HEK293T (cell line): ENCODE data around the gene KRTAP2-4.
"Not testable (repeated sequence)": the region's sequence is repeated elsewhere in the genome, so short reads cannot be mapped to it uniquely, and the experiment has no call there.

Source experiments
- CTCF ChIA-PET: fragments of 350-600 bp; formaldehyde crosslinking; extraction: SDS; loops from one replicate; lab custom pipeline; 2021; ENCODE audit warnings: antibody characterized with exemption, inconsistent platforms; lab: Yijun Ruan, JAX
- POLR2A ChIA-PET: fragments of 350-600 bp; formaldehyde crosslinking; extraction: SDS; loops from one replicate; lab custom pipeline; 2020; ENCODE audit warnings: antibody characterized with exemption, inconsistent platforms; lab: Yijun Ruan, JAX
- DNase-seq: peaks from one replicate; pipeline ENCODE4 v3.0.0; 2012; ENCODE audit warnings: mixed read lengths; ENCODE audit errors: extremely low spot score
- ARNT ChIP-seq: fragments of 450-650 bp; IDR thresholded peaks from 2 replicates; pipeline ENCODE4 v1.6.1; 2017; ENCODE audit warnings: mild to moderate bottlenecking
- BHLHE40 ChIP-seq: fragments of 450-650 bp; IDR thresholded peaks from 2 replicates; pipeline ENCODE4 v1.6.1; 2016; ENCODE audit warnings: mild to moderate bottlenecking, moderate library complexity, borderline replicate concordance
- CTBP1 ChIP-seq: fragments of 450-650 bp; IDR thresholded peaks from 2 replicates; pipeline ENCODE4 v1.6.1; 2016; ENCODE audit warnings: borderline replicate concordance
- ELF4 ChIP-seq: fragments of 450-650 bp; IDR thresholded peaks from 2 replicates; pipeline ENCODE4 v1.6.1; 2017; ENCODE audit warnings: antibody characterized with exemption
- FOXA1 ChIP-seq: fragments of 450-650 bp; IDR thresholded peaks from 2 replicates; pipeline ENCODE4 v1.6.1; 2016; ENCODE audit warnings: mild to moderate bottlenecking
- FOXK2 ChIP-seq: fragments of 450-650 bp; IDR thresholded peaks from 2 replicates; pipeline ENCODE4 v1.6.1; 2016; ENCODE audit warnings: mild to moderate bottlenecking
- FOXM1 ChIP-seq: fragments of 450-650 bp; IDR thresholded peaks from 2 replicates; pipeline ENCODE4 v1.6.1; 2017; ENCODE audit warnings: mild to moderate bottlenecking, borderline replicate concordance
- HDGF ChIP-seq: fragments of 450-650 bp; IDR thresholded peaks from 2 replicates; pipeline ENCODE4 v1.6.1; 2017; ENCODE audit warnings: antibody characterized with exemption, borderline replicate concordance
- L3MBTL2 ChIP-seq: fragments of 450-650 bp; conservative IDR thresholded peaks from 2 replicates; pipeline ENCODE4 v1.6.1; 2016; ENCODE audit warnings: mild to moderate bottlenecking
- LEF1 ChIP-seq: fragments of 450-650 bp; IDR thresholded peaks from 2 replicates; pipeline ENCODE4 v1.6.1; 2017; ENCODE audit warnings: mild to moderate bottlenecking, borderline replicate concordance
- NFRKB ChIP-seq: fragments of 450-650 bp; IDR thresholded peaks from 2 replicates; pipeline ENCODE4 v1.6.1; 2016; ENCODE audit warnings: mild to moderate bottlenecking, moderate library complexity
- SP1 ChIP-seq: fragments of 450-650 bp; IDR thresholded peaks from 2 replicates; pipeline ENCODE4 v1.6.1; 2017
- SUZ12 ChIP-seq: fragments of 450-650 bp; IDR thresholded peaks from 2 replicates; pipeline ENCODE4 v1.6.1; 2016; ENCODE audit warnings: mild to moderate bottlenecking
- TARDBP ChIP-seq: fragments of 450-650 bp; IDR thresholded peaks from 2 replicates; pipeline ENCODE4 v1.6.1; 2016
- ZNF384 ChIP-seq: fragments of 450-650 bp; IDR thresholded peaks from 2 replicates; pipeline ENCODE4 v1.6.1; 2016
- TF ChIP-seq, protein P1 (sequence below): fragments of 450-650 bp; IDR thresholded peaks from 2 replicates; pipeline ENCODE4 v1.6.1; 2016

The KRTAP2-4 gene

DNA sequence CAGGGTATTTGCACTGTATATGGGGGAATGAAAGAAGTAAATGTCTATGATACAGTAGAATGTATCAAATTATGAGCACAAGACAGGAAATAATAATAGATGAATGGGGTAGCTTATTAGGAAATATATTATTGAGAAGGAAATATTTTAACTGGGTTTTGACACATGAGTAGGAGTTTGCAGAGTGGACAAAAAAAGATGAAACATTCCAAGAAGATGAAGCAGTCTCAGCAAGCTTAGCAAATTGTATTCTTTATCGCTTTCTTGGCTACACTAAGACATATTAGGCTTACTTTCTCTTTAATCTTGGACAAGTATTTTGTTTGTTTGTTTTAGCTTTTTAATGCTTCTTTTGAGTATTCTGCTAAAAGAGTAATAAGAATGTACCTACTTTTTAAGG is 38.2 kb upstream of the KRTAP2-4 start:
- DNase-seq = no peak
- POLR2A ChIA-PET = no interaction called here
- TF ChIP-seq LEF1 (no peak), ZNF384 (no peak), FOXK2 (no peak), FOXA1 (no peak), NFRKB (no peak), SP1 (no peak), BHLHE40 (no peak), HDGF (no peak), CTBP1 (no peak), ELF4 (no peak), ARNT (no peak), SUZ12 (no peak), FOXM1 (no peak), TARDBP (no peak), L3MBTL2 (no peak)
- TF ChIP-seq, protein P1, sequence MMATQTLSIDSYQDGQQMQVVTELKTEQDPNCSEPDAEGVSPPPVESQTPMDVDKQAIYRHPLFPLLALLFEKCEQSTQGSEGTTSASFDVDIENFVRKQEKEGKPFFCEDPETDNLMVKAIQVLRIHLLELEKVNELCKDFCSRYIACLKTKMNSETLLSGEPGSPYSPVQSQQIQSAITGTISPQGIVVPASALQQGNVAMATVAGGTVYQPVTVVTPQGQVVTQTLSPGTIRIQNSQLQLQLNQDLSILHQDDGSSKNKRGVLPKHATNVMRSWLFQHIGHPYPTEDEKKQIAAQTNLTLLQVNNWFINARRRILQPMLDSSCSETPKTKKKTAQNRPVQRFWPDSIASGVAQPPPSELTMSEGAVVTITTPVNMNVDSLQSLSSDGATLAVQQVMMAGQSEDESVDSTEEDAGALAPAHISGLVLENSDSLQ = no peak
- CTCF ChIA-PET = interaction anchor here (0.6 kb wide), 1 partner anchor 219 kb away, joined by 3 read pairs; the partner anchor contains the start of gene KRT20

DNA sequence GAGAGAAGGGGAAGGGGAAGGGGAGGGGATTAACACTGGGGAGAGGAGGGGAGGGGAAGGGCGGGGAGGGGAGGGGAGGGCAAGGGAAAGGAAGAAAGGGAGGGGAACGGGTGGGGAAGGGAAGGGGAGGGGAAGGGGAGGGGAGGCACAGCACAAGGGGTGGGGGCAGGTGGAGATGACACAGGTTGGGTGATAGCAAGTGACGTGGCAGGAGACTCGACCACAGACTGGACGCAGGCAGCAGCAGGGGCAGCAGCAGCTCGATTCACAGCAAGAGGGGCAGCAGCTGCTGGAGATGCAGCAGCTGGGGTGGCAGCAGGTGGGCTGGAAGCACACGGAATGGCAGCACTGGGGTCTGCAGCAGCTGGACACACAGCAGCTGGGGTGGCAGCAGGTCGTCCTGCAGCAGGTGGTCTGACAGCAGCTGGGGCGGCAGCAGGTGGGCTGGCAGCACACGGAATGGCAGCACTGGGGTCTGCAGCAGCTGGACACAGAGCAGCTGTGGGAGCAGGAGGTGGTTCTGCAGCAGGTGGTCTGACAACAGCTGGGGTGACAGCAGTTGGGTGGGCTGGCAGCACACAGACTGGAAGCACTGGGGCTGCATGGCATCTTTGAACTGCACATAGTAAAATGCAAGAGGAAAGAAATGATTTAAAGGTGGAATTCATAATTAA is 36.0 kb upstream of the KRTAP2-4 start, which contains the start of gene KRTAP4-16:
TSS of gene KRTAP4-16 (minus strand) at position 624 of the 674 bp plus-strand sequence. CDS start at position 624, 0 bp downstream.
- TF ChIP-seq TARDBP (no peak), ZNF384 (no peak)
- POLR2A ChIA-PET = no interaction called here
- CTCF ChIA-PET = no interaction called here
- no peak for DNase-seq

GRCh38 chr17:41099682-41100480 is 34.2 kb upstream of the KRTAP2-4 start:
- DNase-seq, CTCF ChIA-PET, POLR2A ChIA-PET: not testable (repeated sequence)

DNA sequence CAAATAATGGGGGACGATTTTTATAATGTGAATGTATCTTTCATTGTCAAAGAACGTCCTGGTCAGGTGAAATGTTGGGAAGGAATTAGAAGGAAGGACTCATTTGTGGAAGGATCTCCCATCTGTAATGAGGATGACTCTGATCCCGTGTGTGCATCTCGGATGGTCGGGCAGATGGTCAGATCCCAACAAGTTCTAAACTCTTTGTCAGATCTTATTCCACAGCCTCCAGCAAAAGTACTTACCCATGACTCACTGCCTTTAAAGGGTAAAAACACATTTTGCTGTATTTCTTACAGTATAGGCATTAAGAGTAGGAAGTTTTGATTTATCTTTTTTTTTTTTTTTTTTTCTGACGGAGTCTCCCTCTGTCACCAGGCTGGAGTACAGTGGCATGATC is 32.8 kb upstream of the KRTAP2-4 start:
- TF ChIP-seq CTBP1 = no peak
- TF ChIP-seq BHLHE40 = no peak
- TF ChIP-seq FOXA1 = no peak
- no peak for TF ChIP-seq ELF4
- no peak for TF ChIP-seq HDGF
- ChIA-PET CTCF (no interaction called here), POLR2A (no interaction called here)
- no peak for DNase-seq

DNA sequence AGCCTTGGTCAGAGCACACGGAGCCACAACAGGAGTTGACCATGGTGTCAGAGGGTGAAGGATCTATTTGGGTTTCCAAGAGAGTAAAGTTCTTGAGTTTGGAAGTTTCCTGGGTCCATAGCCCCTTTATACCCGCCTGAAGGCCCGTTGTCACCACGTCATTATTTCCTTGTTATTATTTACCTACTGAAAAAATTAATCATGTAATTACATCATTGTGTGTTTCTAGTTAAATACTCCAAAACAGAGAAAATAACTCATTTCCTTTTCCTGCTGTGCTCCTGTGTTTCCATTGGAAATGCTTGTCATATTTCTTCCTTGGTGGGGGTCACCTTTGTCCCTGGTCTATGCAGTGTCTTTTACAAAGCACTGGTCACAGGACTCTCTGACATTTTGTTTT is 32.4 kb upstream of the KRTAP2-4 start, which contains the start of gene KRTAP4-8:
TSS of gene KRTAP4-8 (minus strand) at position 101 of the 400 bp plus-strand sequence. CDS start at position 43, 58 bp downstream.
- no peak for DNase-seq
- no peak for TF ChIP-seq FOXM1
- TF ChIP-seq L3MBTL2 = no peak
- no peak for TF ChIP-seq FOXK2
- TF ChIP-seq SUZ12 = no peak
- TF ChIP-seq HDGF = no peak
- TF ChIP-seq ARNT = no peak
- TF ChIP-seq, protein P1 = no peak
- no peak for TF ChIP-seq NFRKB
- TF ChIP-seq SP1 = no peak
- no peak for TF ChIP-seq FOXA1
- no peak for TF ChIP-seq CTBP1
- no peak for TF ChIP-seq LEF1
- TF ChIP-seq ELF4 = no peak
- TF ChIP-seq ZNF384 = no peak
- TF ChIP-seq TARDBP = no peak
- TF ChIP-seq BHLHE40 = no peak
- CTCF ChIA-PET = no interaction called here
- POLR2A ChIA-PET = no interaction called here

- ChIA-PET POLR2A (no interaction called here), CTCF (no interaction called here)
- no peak for DNase-seq
Observed at GRCh38 chr17:41096055-41096454, 30.4 kb upstream of the KRTAP2-4 start.

GRCh38 chr17:41088760-41089352 is 23.2 kb upstream of the KRTAP2-4 start:
- CTCF ChIA-PET, DNase-seq, POLR2A ChIA-PET: not testable (repeated sequence)

More at GRCh38 chr17:41096055-41096454, 30.4 kb upstream of the KRTAP2-4 start:
- TF ChIP-seq SP1 (no peak), NFRKB (no peak), CTBP1 (no peak), LEF1 (no peak), ELF4 (no peak), ARNT (no peak), FOXK2 (no peak), SUZ12 (no peak), L3MBTL2 (no peak), BHLHE40 (no peak), FOXA1 (no peak), TARDBP (no peak), ZNF384 (no peak), HDGF (no peak), FOXM1 (no peak)
- TF ChIP-seq, protein P1 = no peak

GRCh38 chr17:41084100-41084856 is 18.6 kb upstream of the KRTAP2-4 start, which contains the start of gene KRTAP4-7:
TSS of gene KRTAP4-7 (plus strand) at chr17:41084150. CDS start at chr17:41084207, 57 bp downstream.
- CTCF ChIA-PET, DNase-seq, POLR2A ChIA-PET: not testable (repeated sequence)

GRCh38 chr17:41083427-41083826 is 17.7 kb upstream of the KRTAP2-4 start:
- DNase-seq, CTCF ChIA-PET, POLR2A ChIA-PET: not testable (repeated sequence)
